Glomerular visceral epithelial cell (primary cell): ENCODE results near the gene TMCC3.
"Not testable (repeated sequence)": the region's sequence is repeated elsewhere in the genome, so short reads cannot be mapped to it uniquely, and the experiment has no call there.

Experiments
- DNase-seq: peaks from one replicate; pipeline ENCODE4 v3.0.0-alpha.2; 2016; ENCODE audit errors: extremely low spot score

TMCC3 gene

GRCh38 chr12:94650143-94651056 lies at the start of gene TMCC3:
Gene TMCC3, minus strand, starts transcription at chr12:94650557. Its CDS starts 127 bp downstream, at chr12:94650430.
- peak; percentile 74 for DNase-seq

GRCh38 chr12:94699801-94700200 lies 49.4 kb upstream of the TMCC3 start:
- no peak for DNase-seq

GRCh38 chr12:94698578-94698977 lies 48.2 kb upstream of the TMCC3 start:
- no peak for DNase-seq

GRCh38 chr12:94697631-94698030 lies 47.3 kb upstream of the TMCC3 start:
- no peak for DNase-seq

- no peak for DNase-seq
Measured at GRCh38 chr12:94694732-94695131, 44.4 kb upstream of the TMCC3 start.

- DNase-seq: not testable (repeated sequence)
Measured at GRCh38 chr12:94692826-94693225, 42.5 kb upstream of the TMCC3 start.

- DNase-seq: no peak
Measured at GRCh38 chr12:94690198-94690771, 39.9 kb upstream of the TMCC3 start.

GRCh38 chr12:94689646-94690036 lies 39.3 kb upstream of the TMCC3 start:
- DNase-seq: no peak

- no peak for DNase-seq
Measured at GRCh38 chr12:94689002-94689645, 38.8 kb upstream of the TMCC3 start.

- no peak for DNase-seq
Measured at GRCh38 chr12:94687891-94688290, 37.5 kb upstream of the TMCC3 start.

GRCh38 chr12:94686834-94687628 lies 36.7 kb upstream of the TMCC3 start:
- no peak for DNase-seq

- no peak for DNase-seq
Measured at GRCh38 chr12:94684416-94685142, 34.2 kb upstream of the TMCC3 start.

GRCh38 chr12:94679554-94680195 lies 29.3 kb upstream of the TMCC3 start:
- no peak for DNase-seq

- no peak for DNase-seq
Measured at GRCh38 chr12:94678849-94679248, 28.5 kb upstream of the TMCC3 start.

- DNase-seq: no peak
Measured at GRCh38 chr12:94678379-94678778, 28.0 kb upstream of the TMCC3 start.

GRCh38 chr12:94677778-94678177 lies 27.4 kb upstream of the TMCC3 start:
- no peak for DNase-seq

- DNase-seq: no peak
Measured at GRCh38 chr12:94676922-94677321, 26.6 kb upstream of the TMCC3 start.

- DNase-seq: no peak
Measured at GRCh38 chr12:94676031-94676641, 25.8 kb upstream of the TMCC3 start.

GRCh38 chr12:94674835-94675234 lies 24.5 kb upstream of the TMCC3 start:
- DNase-seq: no peak

- no peak for DNase-seq
Measured at GRCh38 chr12:94674051-94674451, 23.7 kb upstream of the TMCC3 start.
